Suprapubic skin (tissue), 4 donors: Measurements from ENCODE around the gene CLDND1. TPM values are rescaled to one million over a fixed set of nuclear protein-coding genes. Genes with fewer than 3 reads are reported as not detected.

Experiments used
- DNase-seq, 2 donors: peaks; one replicate each; pipeline ENCODE4 v3.0.0-alpha.2; 2019; ENCODE audit warnings: low spot score in 2 of 2
- H3K27ac ChIP-seq: fragments of 200-600 bp; sonication (generic); one replicate; pipeline ENCODE4 v1.5.1; 2019
- H3K27me3 ChIP-seq: fragments of 200-600 bp; sonication (generic); one replicate; pipeline ENCODE4 v1.5.1; 2019
- H3K36me3 ChIP-seq: fragments of 200-600 bp; sonication (generic); one replicate; pipeline ENCODE4 v1.5.1; 2019
- H3K4me1 ChIP-seq: fragments of 200-600 bp; sonication (generic); one replicate; pipeline ENCODE4 v1.5.1; 2019
- H3K4me3 ChIP-seq: fragments of 200-600 bp; sonication (generic); one replicate; pipeline ENCODE4 v1.5.1; 2019; ENCODE audit warnings: mild to moderate bottlenecking
- H3K9me3 ChIP-seq: fragments of 200-600 bp; sonication (generic); one replicate; pipeline ENCODE4 v1.5.1; 2019
- CTCF ChIP-seq, 2 donors: fragments of 200-600 bp in 1 of 2; fragments of 450-650 bp in 1 of 2; sonication (generic) in 1 of 2; IDR thresholded peaks; one replicate each; pipeline ENCODE4 v1.5.1; 2016 to 2019; ENCODE audit warnings: antibody characterized with exemption in 2 of 2, mild to moderate bottlenecking in 1 of 2, moderate library complexity in 1 of 2
- EP300 ChIP-seq: sonication (generic); formaldehyde crosslinking; IDR thresholded peaks from one replicate; pipeline ENCODE4 v1.6.1; 2017; ENCODE audit warnings: antibody characterized with exemption
- POLR2A ChIP-seq, 2 donors: fragments of 450-650 bp; IDR thresholded peaks; one replicate each; pipeline ENCODE4 v1.6.1; 2017; ENCODE audit warnings: antibody characterized with exemption in 2 of 2, mild to moderate bottlenecking in 2 of 2, moderate library complexity in 2 of 2
- POLR2AphosphoS5 ChIP-seq, 3 donors: sonication (generic); formaldehyde crosslinking; IDR thresholded peaks; one replicate each; pipeline ENCODE4 v1.6.1; 2017; ENCODE audit warnings: antibody characterized with exemption in 3 of 3
- WGBS: methylation state at CpG from one replicate; pipeline ENCODE4 v1.1.5; 2018; 5-methylcytosine and 5-hydroxymethylcytosine counted together
- total RNA-seq, 4 donors: library from RNA; depleted of rRNA; stranded (reverse); fragments of >200 nt; gene quantifications; one replicate each; pipeline ENCODE4 v1.1.0, GENCODE V29; 2016

CLDND1 gene
- total RNA-seq, 4 donors from 2014 or later = 137 to 319 (median 159) TPM

- peaks cover 14% of the 10 kb centered on the region for H3K4me1 ChIP-seq
- TF ChIP-seq POLR2AphosphoS5 (IDR thresholded peaks at IDR 0.05) (no peak), CTCF (IDR thresholded peaks at IDR 0.05) (no peak), EP300 (no peak), POLR2A (IDR thresholded peaks at IDR 0.05) (no peak)
- DNase-seq = no peak
- WGBS = 54% methylated on average over 4 of the region's 4 CpGs
- H3K9me3 ChIP-seq = no peaks in the 10 kb centered on the region
- no peak overlapping the region for H3K4me3 ChIP-seq
- no peaks in the 10 kb centered on the region for H3K27me3 ChIP-seq
- H3K27ac ChIP-seq = no peak overlapping the region
- no peaks in the 10 kb centered on the region for H3K36me3 ChIP-seq
Measured at GRCh38 chr3:98501270-98501669, 21.4 kb downstream of the CLDND1 start.

GRCh38 chr3:98500019-98500418 lies 22.7 kb downstream of the CLDND1 start:
- WGBS = 83% methylated on average over 4 of the region's 4 CpGs

GRCh38 chr3:98497381-98497780 lies 25.3 kb downstream of the CLDND1 start, which contains the start of gene OR5K2:
OR5K2 (plus strand) TSS chr3:98497681; CDS start chr3:98497681, 0 bp downstream.
- no peak for DNase-seq
- peaks cover 9% of the 10 kb centered on the region for H3K4me1 ChIP-seq
- no peak within 1 kb of the TSS for H3K4me3 ChIP-seq
- no peak for TF ChIP-seq CTCF (IDR thresholded peaks at IDR 0.05)
- no peak for TF ChIP-seq POLR2AphosphoS5 (IDR thresholded peaks at IDR 0.05)
- TF ChIP-seq EP300 = no peak
- no peak for TF ChIP-seq POLR2A (IDR thresholded peaks at IDR 0.05)
- 85% methylated on average over 2 of the region's 2 CpGs for WGBS
- H3K9me3 ChIP-seq = no peaks in the 10 kb centered on the region
- H3K36me3 ChIP-seq = no peaks in the 10 kb centered on the region
- no peak within 1 kb of the TSS for H3K27ac ChIP-seq
- H3K27me3 ChIP-seq = no peaks in the 10 kb centered on the region

More at GRCh38 chr3:98500019-98500418, 22.7 kb downstream of the CLDND1 start:
- no peaks in the 10 kb centered on the region for H3K9me3 ChIP-seq
- no peaks in the 10 kb centered on the region for H3K36me3 ChIP-seq
- no peak overlapping the region for H3K4me3 ChIP-seq
- no peaks in the 10 kb centered on the region for H3K27me3 ChIP-seq
- no peak overlapping the region for H3K27ac ChIP-seq
- H3K4me1 ChIP-seq = peaks cover 14% of the 10 kb centered on the region
- TF ChIP-seq POLR2A (IDR thresholded peaks at IDR 0.05) (no peak), CTCF (IDR thresholded peaks at IDR 0.05) (no peak), EP300 (no peak), POLR2AphosphoS5 (IDR thresholded peaks at IDR 0.05) (no peak)
- no peak for DNase-seq

- 71% methylated on average over 3 of the region's 3 CpGs for WGBS
- Histone ChIP-seq H3K4me3 (no peak overlapping the region), H3K4me1 (peaks cover 5% of the 10 kb centered on the region), H3K27me3 (no peaks in the 10 kb centered on the region), H3K9me3 (peaks cover 3% of the 10 kb centered on the region), H3K36me3 (no peaks in the 10 kb centered on the region), H3K27ac (no peak overlapping the region)
- TF ChIP-seq CTCF (IDR thresholded peaks at IDR 0.05) (no peak), EP300 (no peak), POLR2A (IDR thresholded peaks at IDR 0.05) (no peak), POLR2AphosphoS5 (IDR thresholded peaks at IDR 0.05) (no peak)
- DNase-seq = no peak
Measured at GRCh38 chr3:98483626-98484025, 39.1 kb downstream of the CLDND1 start.

- no peak for TF ChIP-seq EP300
- TF ChIP-seq POLR2A (IDR thresholded peaks at IDR 0.05) = no peak
- no peak for TF ChIP-seq CTCF (IDR thresholded peaks at IDR 0.05)
- TF ChIP-seq POLR2AphosphoS5 (IDR thresholded peaks at IDR 0.05) = no peak
- H3K27me3 ChIP-seq = no peaks in the 10 kb centered on the region
- H3K9me3 ChIP-seq = peaks cover 2% of the 10 kb centered on the region
- H3K27ac ChIP-seq = no peak overlapping the region
- H3K36me3 ChIP-seq = no peaks in the 10 kb centered on the region
- no peak for DNase-seq
- no peak overlapping the region for H3K4me3 ChIP-seq
- WGBS = 39% methylated on average over 3 of the region's 3 CpGs
- peaks cover 5% of the 10 kb centered on the region for H3K4me1 ChIP-seq
Measured at GRCh38 chr3:98482717-98483482, 39.8 kb downstream of the CLDND1 start.
